Measurements from ENCODE around the gene NUDT6. TPM values are rescaled to one million over a fixed set of nuclear protein-coding genes. Genes with fewer than 3 reads are reported as not detected.
"Not testable (repeated sequence)": the region's sequence is repeated elsewhere in the genome, so short reads cannot be mapped to it uniquely, and the experiment has no call there.

NUDT6 gene, protein sequence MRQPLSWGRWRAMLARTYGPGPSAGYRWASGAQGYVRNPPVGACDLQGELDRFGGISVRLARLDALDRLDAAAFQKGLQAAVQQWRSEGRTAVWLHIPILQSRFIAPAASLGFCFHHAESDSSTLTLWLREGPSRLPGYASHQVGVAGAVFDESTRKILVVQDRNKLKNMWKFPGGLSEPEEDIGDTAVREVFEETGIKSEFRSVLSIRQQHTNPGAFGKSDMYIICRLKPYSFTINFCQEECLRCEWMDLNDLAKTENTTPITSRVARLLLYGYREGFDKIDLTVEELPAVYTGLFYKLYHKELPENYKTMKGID
- 9.4 TPM for total RNA-seq

DNA sequence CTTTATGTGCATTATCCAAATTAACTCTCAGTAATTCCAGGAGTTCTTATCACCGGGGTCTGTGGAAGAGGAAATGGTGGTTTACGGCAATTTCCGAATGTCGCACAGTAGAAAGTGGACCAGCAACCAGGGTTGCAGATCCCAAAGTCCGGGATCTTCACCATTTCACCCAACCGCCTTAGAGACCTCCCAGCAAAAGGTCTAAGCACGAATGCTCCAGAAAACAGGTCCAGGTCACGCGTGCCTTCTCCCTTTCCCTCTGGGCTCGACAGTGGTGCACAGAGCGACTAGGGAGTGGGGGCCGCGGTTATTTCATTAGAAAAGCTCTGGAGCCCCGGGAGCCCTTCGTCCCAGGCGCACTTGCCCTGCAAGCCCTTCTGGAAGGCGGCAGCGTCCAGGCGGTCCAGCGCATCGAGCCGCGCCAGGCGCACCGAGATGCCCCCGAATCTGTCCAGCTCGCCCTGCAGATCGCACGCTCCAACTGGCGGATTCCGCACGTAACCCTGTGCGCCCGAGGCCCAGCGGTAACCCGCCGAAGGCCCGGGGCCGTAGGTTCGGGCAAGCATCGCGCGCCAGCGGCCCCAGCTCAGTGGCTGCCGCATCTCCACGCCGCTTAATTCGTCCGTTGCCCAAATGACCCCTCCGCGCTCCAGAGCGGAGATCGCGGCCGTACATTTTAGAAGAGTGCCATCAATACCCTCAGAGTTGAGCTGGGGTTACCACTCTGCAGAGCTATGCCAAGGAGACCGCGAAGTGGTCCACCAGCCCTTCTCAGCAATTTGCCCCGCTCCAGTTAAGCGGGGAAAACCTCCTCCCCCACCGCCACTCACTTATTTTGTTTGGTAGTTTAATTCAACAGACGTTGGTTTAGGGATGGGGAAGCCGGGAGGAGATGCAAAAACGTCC is at the start of gene NUDT6:
Gene NUDT6 (minus strand): TSS at position 627 of the 906 bp plus-strand sequence. CDS start 25 bp downstream, at position 602.
- DNase-seq (ENCODE audit: low read depth in 2 of 3, low spot score in 2 of 3), result peak; percentile 14 to 51 (median 37)

DNA sequence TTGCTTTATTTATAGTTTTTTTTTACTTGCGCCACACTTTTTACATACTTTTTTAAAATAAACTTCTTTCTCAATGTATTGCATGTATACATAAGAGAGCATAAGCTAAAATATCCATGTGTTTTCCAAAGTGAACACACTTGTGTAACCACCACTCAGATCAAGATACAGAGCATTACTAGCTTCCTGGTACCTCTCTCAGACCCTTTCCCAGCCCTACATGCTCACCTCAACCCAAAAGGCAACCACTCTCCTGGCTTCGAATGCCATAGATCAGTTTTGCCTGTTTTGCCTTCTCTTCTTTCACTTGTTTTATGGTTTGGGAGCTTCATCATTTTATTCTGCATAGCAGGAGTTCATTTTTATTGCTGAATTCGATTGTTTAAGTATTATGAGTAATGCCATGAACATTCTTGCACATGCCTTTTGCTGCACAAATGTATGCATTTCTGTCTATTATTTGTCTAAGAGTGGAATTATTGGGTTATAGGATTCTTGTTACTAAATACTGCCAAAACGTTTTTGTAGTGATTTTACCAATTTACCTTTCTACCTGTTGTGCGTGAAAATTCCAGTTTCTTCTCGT is 45.9 kb upstream of the NUDT6 start:
- no peak for DNase-seq (ENCODE audit: low read depth in 2 of 3, low spot score in 2 of 3)

DNA sequence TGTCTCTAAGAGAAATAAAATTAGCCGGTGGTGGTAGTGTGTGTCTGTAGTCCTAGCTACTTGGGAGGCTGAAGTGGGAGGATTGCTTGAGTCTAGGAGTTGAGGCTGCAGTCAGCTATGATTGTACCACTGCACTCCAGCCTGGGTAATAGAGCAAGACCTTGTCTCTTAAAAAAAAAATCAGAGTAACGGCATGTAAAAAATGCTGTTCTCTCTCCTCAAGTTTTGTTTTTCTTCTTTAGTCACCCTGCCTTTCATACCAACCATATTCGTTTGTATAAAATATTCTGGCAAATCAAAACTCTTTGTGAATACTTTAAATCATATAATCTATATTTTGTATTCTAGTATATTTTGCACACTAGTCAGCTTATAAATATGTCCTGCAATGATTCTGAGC is 44.8 kb upstream of the NUDT6 start:
- no peak for DNase-seq (ENCODE audit: low read depth in 2 of 3, low spot score in 2 of 3)

DNA sequence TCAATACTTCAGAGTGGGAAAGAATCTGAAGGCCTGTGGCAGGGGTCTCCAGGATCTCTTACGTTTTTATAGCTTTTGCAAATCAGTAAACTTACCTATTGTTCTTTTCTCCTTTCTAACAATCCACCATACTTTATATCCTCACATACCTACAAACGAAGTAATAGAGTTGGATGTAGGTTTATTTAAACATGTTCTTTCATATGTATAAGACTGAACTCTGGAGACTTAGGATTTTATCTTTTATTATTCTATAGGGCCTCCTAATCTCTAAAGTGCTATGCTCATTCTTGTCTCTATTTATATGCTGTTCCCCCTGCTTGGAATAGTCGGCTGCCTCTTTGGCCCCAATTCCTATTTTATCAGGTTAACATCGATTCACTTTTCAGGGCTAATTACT is 43.8 kb upstream of the NUDT6 start:
- DNase-seq (ENCODE audit: low read depth in 2 of 3, low spot score in 2 of 3), result no peak

DNA sequence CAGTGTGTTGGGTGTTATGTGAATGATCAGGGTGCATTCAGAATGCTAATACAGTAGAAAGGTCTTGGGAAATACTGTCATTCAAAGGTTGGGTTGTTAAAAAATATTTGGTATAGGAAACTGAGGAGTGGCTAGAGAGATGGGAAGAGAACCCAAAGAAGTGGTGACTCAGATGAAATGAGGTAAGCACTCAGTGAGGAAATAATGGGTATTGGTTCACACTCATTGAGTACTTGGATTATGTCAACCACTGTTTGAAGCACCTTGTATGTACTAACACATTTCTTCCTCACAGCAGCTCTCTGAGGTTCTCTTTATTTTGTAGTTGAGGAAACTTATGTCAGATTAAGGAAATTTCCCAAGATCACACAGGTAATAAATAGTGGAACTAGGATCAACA is 40.8 kb upstream of the NUDT6 start:
- no peak for DNase-seq (ENCODE audit: low read depth in 2 of 3, low spot score in 2 of 3)

DNA sequence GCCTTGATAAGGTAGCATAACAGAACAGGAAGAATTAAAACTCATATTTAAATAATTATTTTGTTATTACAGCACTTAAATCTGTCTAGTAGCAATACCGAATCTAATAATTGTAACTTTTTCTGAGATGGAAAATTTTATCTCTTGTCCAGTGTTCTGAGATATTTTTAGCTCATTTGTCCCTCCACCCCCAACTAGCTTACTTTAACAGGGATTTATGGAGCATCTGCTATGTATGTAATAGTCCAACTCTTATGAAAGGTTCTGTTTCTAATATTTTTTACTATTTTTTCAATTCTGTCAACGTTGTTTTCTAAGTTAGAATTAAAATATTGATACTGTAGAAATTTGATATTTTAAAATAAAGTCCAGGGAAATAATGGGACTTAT is 38.2 kb upstream of the NUDT6 start:
- DNase-seq (ENCODE audit: low read depth in 2 of 3, low spot score in 2 of 3), result no peak

DNA sequence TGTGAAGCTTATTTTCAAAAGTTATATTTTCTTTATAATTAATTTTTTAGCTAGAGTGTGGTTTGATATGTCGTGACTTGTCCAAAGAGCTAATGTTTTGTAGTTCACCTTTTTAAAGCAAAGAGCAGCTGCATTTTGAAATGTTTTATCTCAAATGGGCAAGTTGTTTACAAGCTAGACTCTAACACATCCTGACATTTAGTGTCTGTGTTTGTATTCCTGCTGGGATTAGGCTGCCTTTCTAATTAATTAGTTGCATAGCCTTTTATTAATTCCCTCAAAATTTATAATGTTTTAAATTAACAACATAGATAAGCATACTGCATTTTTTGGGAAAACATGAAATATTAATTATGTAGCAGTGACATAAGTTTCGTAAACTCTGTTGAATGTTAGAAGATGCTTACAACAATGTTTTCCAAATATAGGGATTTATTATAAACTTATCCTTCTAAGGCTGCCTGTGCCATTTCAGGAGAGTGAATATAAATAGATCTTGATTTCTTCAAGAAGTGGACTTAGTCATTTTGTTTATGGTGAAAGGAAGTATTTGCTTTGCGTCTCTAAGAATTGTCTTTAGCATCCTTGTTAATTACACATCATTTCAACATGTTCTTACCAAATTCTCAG is 37.7 kb upstream of the NUDT6 start:
- DNase-seq (ENCODE audit: low read depth in 2 of 3, low spot score in 2 of 3), result no peak

DNA sequence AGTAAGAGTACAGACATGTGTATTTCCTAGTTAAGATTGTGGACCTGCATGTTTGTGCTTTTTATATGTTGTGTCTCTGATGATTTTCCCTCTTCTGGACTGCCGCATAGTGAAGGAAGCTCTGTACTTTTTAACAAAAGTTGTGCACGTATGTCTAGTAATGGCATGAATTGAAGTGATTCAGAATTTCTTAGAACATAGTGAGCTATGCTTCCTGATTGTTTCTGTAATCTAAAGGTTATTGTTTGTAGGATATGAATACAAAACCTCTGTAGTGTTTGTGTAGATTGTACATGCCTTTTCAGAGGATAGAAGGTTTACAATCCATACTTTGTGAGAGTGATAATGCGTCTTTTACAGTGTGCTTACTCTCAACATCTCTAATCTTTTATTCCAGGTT is 37.0 kb upstream of the NUDT6 start:
- DNase-seq (ENCODE audit: low read depth in 2 of 3, low spot score in 2 of 3), result no peak

DNA sequence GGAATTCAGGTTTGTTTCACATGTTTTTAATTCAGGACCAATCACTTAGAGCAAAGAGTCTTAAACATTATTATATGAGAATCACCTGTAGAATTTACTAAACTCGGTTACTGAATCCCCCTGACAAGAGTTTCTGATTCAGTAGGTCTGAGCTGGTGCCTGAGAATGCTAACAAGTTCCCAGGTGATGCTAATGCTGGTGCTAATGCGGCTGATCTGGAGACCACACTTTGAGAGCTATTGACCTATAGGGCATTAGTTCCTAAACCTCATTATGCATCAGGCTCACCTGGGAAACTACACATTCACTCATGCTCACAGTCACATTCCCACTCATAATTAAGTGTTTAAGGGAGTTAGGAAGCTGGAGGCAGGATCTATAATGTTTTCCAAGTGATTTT is 36.1 kb upstream of the NUDT6 start:
- no peak for DNase-seq (ENCODE audit: low read depth in 2 of 3, low spot score in 2 of 3)

DNA sequence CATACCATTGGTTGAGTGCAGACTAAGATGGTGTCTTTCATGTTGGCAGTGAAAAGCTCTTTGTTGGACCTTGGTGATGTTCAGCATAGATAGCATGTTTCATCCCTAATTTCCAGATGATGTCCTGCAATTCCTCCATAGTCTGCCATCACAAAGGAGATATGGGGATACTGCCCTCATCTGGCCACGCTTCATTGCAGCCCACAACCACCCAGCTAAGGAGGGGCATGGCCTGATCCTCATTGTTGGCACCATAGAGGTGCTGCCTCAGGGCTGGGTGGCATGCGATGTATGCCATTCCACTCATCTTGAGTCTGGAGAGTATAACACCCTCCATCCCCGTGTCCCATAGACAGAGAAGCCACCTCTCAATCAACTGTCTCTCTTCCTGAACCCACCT is 31.5 kb upstream of the NUDT6 start:
- DNase-seq (ENCODE audit: low read depth in 2 of 3, low spot score in 2 of 3), result no peak

DNA sequence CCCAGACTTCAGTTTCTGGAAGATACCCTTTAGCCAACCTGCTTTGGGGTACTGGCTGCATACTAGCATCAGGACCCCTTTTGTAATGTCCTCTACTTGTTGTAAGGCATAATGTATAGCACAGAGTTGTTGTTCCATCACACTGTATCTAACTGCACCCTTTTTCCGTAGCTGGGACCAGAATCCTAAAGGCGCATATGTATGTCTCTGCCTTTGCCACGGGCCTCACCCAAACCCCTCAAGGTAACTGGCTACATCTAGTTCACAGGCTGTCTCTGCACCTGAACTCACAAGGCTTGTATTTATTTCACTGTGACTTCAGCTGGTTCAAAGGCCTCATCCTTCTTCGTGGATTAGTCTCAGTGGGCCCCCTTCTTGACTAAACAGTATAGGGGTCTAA is 29.6 kb upstream of the NUDT6 start:
- DNase-seq (ENCODE audit: low read depth in 2 of 3, low spot score in 2 of 3), result no peak

DNA sequence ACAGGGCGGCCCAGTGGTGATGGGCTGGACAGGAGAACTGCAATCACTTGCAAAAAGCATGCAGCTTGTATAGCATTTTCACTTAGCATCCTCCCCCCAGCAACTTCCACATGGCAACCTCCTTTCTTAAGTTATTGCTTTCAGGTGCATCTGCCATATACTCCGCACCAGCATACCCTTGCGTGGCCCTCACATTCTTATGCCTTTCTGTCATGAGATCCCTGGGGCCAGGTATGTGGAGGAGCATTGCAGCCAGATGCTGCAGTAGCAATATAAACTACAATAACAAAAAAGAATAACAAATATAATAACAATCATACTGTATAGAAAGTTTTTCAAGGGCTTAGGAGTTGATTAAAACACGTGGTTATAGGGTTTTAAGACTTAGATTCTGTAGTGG is 26.3 kb upstream of the NUDT6 start:
- DNase-seq (ENCODE audit: low read depth in 2 of 3, low spot score in 2 of 3), result no peak

DNA sequence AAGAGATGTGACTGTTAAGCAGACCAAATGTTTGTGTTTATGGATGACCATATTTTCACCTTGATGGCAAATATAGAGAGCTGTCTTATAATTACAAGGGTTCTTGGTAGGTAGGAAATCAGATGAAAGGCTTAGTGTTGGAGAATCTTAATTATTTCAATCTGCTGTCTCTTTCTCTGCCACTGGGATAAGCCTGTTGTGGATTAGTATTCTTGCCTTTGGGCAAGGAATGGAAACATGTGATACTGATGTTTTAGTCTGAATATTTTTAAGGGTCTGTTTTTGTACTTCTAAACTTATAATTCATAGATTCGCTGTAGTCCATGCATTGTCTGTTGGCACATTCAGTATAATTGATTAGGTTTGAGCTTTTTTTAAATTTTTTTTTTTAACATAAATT is 23.7 kb upstream of the NUDT6 start:
- DNase-seq (ENCODE audit: low read depth in 2 of 3, low spot score in 2 of 3), result no peak

DNA sequence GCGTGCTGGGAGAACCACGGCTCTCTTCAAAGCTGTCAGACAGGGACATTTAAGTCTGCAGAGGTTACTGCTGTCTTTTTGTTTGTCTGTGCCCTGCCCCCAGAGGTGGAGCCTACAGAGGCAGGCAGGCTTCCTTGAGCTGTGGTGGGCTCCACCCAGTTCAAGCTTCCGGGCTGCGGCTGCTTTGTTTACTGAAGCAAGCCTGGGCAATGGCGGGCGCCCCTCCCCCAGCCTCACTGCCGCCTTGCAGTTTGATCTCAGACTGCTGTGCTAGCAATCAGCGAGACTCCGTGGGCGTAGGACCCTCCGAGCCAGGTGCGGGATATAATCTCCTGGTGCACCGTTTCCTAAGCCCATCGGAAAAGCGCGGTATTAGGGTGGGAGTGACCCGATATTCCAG is 22.7 kb upstream of the NUDT6 start:
- not testable (repeated sequence) for DNase-seq (ENCODE audit: low read depth in 2 of 3, low spot score in 2 of 3)

DNA sequence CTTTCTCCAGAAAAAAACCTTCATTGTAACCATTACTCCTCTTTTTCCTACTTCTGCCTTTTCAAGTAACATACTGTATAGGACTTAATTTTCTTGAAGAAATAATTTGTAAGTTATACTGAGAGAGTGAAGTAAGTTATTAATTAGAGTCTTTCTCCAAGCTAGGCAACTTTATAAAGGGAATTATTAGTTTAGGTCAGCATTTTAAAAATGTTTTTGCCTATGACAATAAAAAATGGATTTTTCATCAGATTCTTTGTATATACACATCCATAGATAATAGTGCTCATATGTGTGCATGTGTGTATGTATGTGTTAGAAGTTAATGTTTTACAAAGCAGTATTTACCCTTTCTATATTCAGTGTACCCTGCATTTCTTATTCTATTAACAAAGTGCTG is 10.4 kb upstream of the NUDT6 start:
- DNase-seq (ENCODE audit: low read depth in 2 of 3, low spot score in 2 of 3), result no peak

DNA sequence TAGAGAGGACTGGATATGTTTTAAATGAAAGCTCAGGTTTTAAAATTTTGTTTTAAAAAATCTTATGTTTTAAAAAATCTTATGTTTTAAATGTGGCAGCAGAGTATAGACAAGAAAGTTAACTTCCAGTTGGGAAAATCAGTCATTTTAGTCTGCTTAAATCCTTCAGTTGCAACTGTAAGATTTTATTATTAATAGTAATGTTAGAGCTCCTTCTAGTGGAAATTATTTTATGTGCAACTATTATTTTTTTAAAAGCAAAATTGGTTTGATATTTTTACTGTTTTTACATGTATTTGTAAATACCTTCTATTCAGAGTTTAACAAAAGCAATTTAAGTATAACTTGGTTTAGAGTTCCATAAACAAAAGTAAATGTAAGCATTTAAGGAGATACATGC is 8.5 kb upstream of the NUDT6 start:
- DNase-seq (ENCODE audit: low read depth in 2 of 3, low spot score in 2 of 3), result peak in 1 of 3 donors; percentile 46

DNA sequence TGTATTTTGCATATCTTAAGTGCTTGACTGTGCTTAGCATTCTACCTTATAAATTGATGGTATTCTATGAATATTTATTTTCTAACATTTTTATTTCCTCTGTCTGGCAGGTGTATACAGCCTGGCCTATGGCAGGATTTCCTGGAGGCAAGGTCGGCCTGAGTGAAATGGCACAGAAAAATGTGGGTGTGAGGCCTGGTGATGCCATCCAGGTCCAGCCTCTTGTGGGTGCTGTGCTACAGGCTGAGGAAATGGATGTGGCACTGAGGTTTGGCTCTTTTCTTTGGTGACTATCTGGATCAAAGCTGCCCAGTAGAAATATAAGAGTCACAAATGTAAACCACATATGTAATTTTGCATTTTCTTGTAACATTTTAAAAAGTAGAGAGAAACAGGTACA is 6.5 kb upstream of the NUDT6 start:
- no peak for DNase-seq (ENCODE audit: low read depth in 2 of 3, low spot score in 2 of 3)

DNA sequence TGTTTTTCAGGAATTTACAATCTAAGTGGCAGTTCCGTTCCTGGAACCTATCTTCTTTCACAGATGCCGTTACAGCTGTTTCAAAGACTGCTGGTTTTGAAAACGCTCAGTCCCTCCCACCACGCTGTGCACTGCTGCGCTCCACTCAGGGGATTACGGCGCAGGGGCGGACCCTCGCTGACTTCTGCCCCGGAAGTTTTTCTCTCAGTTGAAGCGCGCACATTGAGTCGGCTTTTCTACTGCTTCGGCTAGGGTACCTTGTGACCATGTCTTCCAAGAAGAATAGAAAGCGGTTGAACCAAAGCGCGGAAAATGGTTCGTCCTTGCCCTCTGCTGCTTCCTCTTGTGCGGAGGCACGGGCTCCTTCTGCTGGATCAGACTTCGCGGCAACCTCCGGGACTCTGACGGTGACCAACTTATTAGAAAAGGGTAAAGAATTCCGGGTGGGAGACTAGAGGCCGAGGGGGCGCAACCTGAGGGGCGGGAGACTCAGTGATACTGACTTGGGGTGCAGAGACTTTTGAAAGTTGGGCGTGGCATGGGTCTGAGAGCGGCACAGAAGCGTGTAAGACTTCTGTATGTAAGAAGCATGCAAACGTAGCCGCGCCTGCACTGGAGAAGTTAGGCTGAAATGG is 597 bp upstream of the NUDT6 start:
- DNase-seq (ENCODE audit: low read depth in 2 of 3, low spot score in 2 of 3), result peak; percentile 63 to 92 (median 86)

DNA sequence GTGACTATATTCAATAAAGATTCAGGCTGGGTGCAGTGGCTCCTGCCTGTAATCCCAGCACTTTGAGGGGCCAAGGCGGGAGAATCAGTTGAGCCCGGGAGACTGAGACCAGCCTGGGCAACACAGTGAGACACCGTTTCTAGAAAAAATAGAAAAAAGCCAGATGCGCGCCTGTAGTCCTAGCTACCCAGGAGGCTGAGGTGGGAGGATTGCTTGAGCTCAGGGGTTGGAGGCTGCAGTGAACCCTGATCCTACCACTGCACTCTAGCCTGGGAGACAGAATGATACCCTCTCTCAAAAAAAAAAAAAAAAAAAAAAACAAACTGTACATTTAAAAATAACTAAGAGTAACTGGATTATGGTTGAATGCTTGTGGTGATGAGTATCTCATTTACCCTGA is 1.1 kb downstream of the NUDT6 start:
- DNase-seq (ENCODE audit: low read depth in 2 of 3, low spot score in 2 of 3), result no peak

DNA sequence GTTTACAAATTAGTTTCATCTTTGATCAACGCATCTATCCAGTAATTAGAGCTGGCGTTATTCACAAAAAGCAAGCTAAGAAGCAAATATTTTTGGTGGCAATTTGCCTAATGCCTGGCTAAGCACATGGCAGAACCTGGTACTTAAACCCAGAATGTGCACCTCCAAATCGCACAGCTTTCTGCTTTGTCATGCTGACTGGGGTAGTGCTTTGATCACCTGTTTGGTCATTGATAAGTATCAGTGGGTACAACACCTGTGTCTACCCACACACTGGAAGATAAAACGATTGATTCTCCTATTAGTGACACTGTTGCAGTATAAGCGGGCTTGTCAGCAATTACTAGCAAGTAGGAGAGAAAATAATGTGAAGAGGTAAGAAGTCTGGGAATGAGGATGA is 1.9 kb downstream of the NUDT6 start:
- no peak for DNase-seq (ENCODE audit: low read depth in 2 of 3, low spot score in 2 of 3)

DNA sequence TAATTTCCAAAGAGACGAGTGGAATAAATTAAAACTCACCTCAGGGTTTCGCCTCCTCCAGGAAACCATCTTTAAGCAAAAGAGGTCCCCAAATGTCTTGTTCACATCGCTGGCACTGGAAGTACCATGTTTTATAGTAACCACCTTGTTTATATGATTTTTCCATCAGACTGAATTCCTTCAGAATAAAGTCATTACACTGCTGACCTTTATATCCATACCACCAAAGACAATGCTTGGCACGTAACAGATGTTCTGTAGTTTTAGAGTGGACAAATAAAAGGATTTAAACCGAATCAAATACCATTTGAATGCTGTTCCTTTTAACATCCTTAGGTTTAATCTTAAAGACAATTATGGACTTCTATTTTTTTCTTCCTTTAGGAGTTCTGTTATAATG is 4.7 kb downstream of the NUDT6 start:
- no peak for DNase-seq (ENCODE audit: low read depth in 2 of 3, low spot score in 2 of 3)
